Measurements from ENCODE around the gene FRMD3.

FRMD3 gene

DNA sequence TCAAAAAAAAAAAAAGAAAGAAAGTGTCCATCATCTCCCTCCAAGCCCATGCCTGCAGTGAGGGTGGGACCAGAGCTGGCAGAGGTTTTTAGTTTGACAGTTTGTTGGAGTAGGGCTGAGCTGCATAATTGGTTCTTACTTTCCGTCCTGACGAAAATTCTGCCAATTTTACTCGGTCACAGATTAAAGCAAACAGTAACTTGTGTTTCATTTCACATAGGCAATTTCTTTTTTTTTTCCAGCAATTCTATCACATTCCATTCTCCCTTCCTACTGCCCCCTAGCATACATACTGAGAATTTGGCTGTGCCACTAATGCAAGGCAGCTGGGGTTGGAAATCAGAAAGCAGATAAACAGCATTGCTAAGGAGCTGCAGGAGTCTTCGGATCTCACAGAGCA, 132.4 kb downstream of the FRMD3 start:
- no peak overlapping the region for H3K4me3 ChIP-seq
- in situ Hi-C loops (cut with MboI; ENCODE audit: low sequenced_read_pairs) = no loop called here
- no peaks in the 10 kb centered on the region for H3K4me1 ChIP-seq

DNA sequence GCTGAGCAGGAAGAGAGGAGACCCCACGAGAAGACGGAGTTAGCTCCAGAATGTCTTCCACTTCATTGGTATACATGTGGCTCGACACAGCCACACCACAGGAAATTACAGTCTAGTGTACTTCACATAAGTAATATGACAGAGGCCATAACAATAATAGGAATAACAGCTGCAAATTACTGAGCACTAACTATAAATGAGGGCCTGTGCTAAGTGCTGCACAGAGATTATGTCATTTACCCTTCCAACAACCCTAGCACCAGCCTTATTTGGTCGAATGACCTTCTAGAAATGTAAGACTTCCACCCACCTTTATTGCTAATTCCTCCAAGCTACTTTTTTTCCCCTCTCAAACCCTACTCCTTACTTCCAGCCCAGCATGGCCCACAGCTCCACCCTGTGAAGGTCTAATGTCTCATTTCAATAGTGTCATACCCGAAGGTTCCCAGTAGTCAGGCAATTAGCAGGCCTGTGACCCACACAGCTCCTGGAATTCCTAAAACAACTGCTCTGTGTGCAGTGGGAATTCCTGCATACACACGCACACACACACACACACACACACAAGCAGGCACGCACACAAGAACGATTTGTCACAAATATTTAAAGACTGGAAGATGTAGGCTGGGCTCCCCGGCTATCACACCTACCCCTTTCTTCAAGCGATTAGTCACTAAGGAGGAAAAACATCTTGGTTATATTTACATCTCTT, 134.5 kb downstream of the FRMD3 start:
- H3K27me3 ChIP-seq (ENCODE audit: low read depth) = no peaks in the 10 kb centered on the region
- no peaks in the 10 kb centered on the region for H3K4me1 ChIP-seq
- no peak for DNase-seq (ENCODE audit: low spot score in 2 of 2)
- no peak overlapping the region for H3K4me3 ChIP-seq
- no peaks in the 10 kb centered on the region for H3K9me3 ChIP-seq
- in situ Hi-C loops (cut with MboI; ENCODE audit: low sequenced_read_pairs) = no loop called here
- no peaks in the 10 kb centered on the region for H3K36me3 ChIP-seq (replicated peaks)

More for the DNA sequence above, 132.4 kb downstream of the FRMD3 start:
- no peak for DNase-seq (ENCODE audit: low spot score in 2 of 2)
- Histone ChIP-seq H3K36me3 (replicated peaks) (no peaks in the 10 kb centered on the region), H3K27me3 (ENCODE audit: low read depth) (no peaks in the 10 kb centered on the region), H3K9me3 (no peaks in the 10 kb centered on the region)

DNA sequence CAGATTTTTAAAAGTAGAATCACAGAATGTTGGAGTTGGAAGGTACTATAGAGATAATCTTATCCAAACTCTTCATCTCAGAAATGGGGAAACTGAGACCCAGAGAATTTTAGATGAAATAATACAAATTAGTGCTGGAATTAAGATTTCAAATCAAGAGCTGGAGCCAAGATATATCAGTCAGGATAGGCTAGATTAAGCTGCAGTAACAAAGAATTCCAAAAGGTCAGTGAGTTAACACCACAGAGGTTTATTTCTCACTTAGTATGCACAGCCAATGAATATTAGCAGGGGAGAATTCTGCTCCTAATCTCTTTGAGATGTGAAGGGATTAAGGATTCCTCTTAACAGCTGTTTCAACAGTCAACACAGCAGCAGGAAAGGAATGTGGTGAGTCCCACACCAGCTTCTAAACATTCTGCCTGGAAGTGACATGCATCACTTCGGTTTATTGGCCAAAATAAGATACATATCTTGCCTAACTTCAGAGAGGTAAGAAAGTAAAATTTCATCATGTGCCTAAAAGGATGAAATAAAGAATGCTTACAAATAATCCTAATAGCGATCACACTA, 136.8 kb downstream of the FRMD3 start:
- Histone ChIP-seq H3K4me3 (no peak overlapping the region), H3K4me1 (no peaks in the 10 kb centered on the region), H3K27me3 (ENCODE audit: low read depth) (no peaks in the 10 kb centered on the region), H3K9me3 (no peaks in the 10 kb centered on the region), H3K36me3 (replicated peaks) (no peaks in the 10 kb centered on the region)
- in situ Hi-C loops (cut with MboI; ENCODE audit: low sequenced_read_pairs) = no loop called here
- DNase-seq (ENCODE audit: low spot score in 2 of 2) = no peak

DNA sequence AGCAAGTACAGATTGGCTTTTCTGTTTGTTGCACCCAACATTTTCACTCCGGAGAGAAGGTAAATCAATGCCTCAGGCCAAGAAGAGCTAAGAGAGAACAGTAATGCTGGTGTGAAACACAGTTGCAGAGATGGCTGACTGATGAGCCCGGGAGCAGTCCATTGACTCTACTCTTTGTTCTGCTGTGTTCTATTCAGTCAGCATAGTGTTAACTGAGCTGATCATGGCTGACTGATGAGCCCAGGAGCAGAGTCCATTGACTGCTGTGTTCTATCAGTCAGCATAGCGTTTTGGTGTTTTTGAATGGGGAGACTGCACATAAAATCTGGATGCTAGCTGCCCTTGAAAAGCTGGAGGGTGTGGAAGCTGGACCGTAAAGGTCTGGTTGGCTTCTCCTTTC, 141.4 kb downstream of the FRMD3 start:
- Histone ChIP-seq H3K9me3 (no peaks in the 10 kb centered on the region), H3K36me3 (replicated peaks) (no peaks in the 10 kb centered on the region), H3K4me3 (no peak overlapping the region), H3K27me3 (ENCODE audit: low read depth) (no peaks in the 10 kb centered on the region), H3K4me1 (no peaks in the 10 kb centered on the region)
- in situ Hi-C loops (cut with MboI; ENCODE audit: low sequenced_read_pairs) = no loop called here
- DNase-seq (ENCODE audit: low spot score in 2 of 2) = no peak

DNA sequence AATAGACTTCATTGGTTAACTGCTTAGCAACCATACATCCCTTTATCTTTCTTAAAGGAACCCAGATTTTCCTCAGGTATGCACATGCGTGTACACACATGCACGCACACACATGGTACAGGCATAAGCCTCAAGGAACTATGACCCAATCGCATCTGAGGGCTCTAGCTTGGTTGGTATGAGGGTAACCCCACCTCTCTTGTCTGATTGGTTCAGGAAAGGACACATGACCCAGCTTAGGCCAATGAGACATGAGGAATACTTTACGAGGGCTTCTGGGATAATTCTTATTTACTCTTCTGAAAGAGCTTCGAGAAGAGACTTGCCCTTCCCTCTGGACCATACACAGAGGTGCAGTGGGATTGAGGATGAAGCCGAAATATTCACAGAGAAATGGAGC, 141.9 kb downstream of the FRMD3 start:
- Histone ChIP-seq H3K9me3 (no peaks in the 10 kb centered on the region), H3K4me1 (no peaks in the 10 kb centered on the region), H3K4me3 (no peak overlapping the region), H3K27me3 (ENCODE audit: low read depth) (no peaks in the 10 kb centered on the region), H3K36me3 (replicated peaks) (no peaks in the 10 kb centered on the region)
- in situ Hi-C loops (cut with MboI; ENCODE audit: low sequenced_read_pairs) = no loop called here
- no peak for DNase-seq (ENCODE audit: low spot score in 2 of 2)

DNA sequence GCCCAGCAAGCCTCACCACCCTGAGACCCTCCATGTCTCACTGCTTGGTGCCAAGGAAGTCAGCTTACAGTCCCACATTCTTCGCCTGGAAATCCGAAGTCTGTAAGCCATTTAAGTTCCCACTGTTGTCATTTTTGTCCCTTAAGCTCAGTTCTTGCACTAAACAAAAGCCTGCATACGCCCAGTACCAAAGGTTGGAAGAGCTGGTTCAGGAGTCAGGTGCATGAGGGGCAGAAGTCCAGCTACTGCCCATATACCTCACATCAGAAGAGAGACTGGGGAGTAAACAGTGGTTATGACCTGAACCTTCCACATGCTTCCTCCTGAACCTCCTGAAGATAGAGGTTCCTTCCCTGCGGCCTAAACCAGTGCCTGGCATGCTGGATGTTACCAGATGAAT, 146.0 kb downstream of the FRMD3 start:
- in situ Hi-C loops (cut with MboI; ENCODE audit: low sequenced_read_pairs) = no loop called here
- no peaks in the 10 kb centered on the region for H3K4me1 ChIP-seq

DNA sequence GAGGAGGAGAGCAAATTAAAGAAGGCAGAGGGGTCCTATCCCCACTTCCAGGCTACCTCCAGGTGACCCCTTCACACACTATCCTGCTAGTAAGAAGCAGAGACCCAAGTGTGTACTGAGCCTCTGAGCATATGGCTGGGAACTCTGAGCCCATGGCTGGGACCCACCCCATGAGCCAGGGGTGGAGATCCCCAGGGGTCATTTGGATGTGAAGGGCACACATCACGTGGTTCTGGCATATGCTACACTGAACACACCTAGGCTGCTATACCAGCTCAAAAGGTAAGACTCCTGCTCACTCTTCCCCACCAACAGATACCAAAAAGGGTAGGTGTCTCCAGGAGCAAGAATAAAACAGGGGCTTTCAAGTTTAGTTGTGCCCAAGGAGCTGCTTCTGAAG, 149.9 kb downstream of the FRMD3 start:
- in situ Hi-C loops (cut with MboI; ENCODE audit: low sequenced_read_pairs) = no loop called here
- no peak overlapping the region for H3K4me3 ChIP-seq
- no peaks in the 10 kb centered on the region for H3K36me3 ChIP-seq (replicated peaks)
- H3K27me3 ChIP-seq (ENCODE audit: low read depth) = no peaks in the 10 kb centered on the region
- no peak for DNase-seq (ENCODE audit: low spot score in 2 of 2)
- H3K9me3 ChIP-seq = no peaks in the 10 kb centered on the region
- H3K4me1 ChIP-seq = no peaks in the 10 kb centered on the region

More for the DNA sequence above, 146.0 kb downstream of the FRMD3 start:
- no peaks in the 10 kb centered on the region for H3K27me3 ChIP-seq (ENCODE audit: low read depth)
- no peak overlapping the region for H3K4me3 ChIP-seq
- H3K9me3 ChIP-seq = no peaks in the 10 kb centered on the region
- no peaks in the 10 kb centered on the region for H3K36me3 ChIP-seq (replicated peaks)
- DNase-seq (ENCODE audit: low spot score in 2 of 2) = no peak

DNA sequence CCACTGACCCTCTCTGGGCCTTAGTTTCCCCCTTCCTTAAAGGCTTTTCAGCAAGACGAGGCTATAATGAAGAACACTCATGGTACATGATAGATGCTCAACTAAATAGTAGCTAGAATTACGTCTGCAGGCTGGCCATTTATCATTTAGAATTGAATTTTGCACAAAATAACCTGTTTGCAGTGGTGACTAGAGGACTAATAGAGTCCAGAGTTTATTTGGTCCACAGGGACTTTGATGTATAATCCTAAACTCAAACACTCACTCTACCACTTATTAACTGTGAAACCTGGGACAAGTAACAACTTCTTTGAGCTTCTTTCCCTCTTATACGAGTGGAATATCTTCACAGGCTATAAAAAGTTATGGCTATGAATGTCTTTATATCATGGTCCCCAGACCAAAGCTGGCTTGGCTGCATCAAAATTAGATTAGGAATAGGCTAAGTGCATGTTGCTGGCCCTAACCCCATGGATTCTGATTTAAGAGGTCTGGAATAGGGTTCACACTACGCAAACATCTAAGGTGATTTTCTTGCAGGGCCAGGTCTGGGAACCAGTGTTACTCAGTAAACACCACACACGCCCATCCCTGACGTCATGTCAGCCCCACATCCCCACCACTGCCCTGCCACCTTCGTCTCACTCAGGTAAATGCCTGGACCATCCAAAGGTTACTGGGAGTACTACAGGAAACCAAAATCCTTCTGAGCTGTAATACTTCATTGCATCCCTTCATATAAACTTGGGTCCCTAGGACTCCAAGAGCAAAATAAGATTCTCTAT, 150.6 kb downstream of the FRMD3 start:
- H3K4me3 ChIP-seq = no peak overlapping the region
- in situ Hi-C loops (cut with MboI; ENCODE audit: low sequenced_read_pairs) = no loop called here
- DNase-seq (ENCODE audit: low spot score in 2 of 2) = no peak
- no peaks in the 10 kb centered on the region for H3K4me1 ChIP-seq
- no peaks in the 10 kb centered on the region for H3K9me3 ChIP-seq
- no peaks in the 10 kb centered on the region for H3K36me3 ChIP-seq (replicated peaks)
- H3K27me3 ChIP-seq (ENCODE audit: low read depth) = no peaks in the 10 kb centered on the region

DNA sequence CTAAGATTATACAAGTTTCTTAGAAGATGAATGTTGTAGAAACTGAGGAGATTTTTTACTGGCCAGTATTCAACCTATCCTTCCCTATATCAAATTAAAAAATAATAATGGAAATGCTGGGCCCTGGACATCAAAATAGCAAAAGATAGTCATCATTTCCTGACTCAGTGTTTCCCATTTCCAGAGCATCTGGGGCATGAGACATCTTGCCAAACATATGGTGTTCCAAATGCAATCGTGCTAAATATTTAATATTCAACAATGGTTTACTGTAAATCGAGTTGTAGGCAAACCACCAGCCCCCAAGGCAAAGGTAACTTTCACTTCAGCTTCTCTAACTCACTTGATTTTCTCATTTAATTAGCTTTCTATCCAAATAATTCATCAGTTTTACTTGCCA, 152.9 kb downstream of the FRMD3 start:
- in situ Hi-C loops (cut with MboI; ENCODE audit: low sequenced_read_pairs) = no loop called here
- DNase-seq (ENCODE audit: low spot score in 2 of 2) = no peak
- H3K36me3 ChIP-seq (replicated peaks) = no peaks in the 10 kb centered on the region

DNA sequence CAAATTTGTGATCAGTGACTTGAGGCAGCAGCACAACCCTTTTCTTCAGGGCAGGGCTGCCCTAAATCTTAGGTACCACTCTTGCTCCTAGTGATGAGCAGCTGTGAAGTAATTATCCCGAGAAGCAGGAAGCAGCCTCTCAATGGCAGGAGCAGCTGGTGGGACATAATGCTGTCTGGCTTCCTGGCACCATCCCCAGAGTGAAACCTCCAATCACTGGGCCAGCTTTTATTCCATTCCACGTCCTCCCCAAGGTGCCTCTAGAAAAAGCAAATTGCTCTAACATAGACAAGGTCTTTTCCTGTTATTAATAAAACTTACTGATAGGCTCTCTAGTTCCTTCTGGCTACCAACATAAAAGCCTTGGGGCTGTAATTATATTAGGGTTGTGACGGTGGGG, 154.0 kb downstream of the FRMD3 start:
- Histone ChIP-seq H3K4me1 (no peaks in the 10 kb centered on the region), H3K36me3 (replicated peaks) (no peaks in the 10 kb centered on the region), H3K4me3 (no peak overlapping the region), H3K9me3 (no peaks in the 10 kb centered on the region), H3K27me3 (ENCODE audit: low read depth) (no peaks in the 10 kb centered on the region)
- no peak for DNase-seq (ENCODE audit: low spot score in 2 of 2)
- in situ Hi-C loops (cut with MboI; ENCODE audit: low sequenced_read_pairs) = no loop called here

More for the DNA sequence above, 152.9 kb downstream of the FRMD3 start:
- Histone ChIP-seq H3K4me3 (no peak overlapping the region), H3K27me3 (ENCODE audit: low read depth) (no peaks in the 10 kb centered on the region), H3K9me3 (no peaks in the 10 kb centered on the region), H3K4me1 (no peaks in the 10 kb centered on the region)

DNA sequence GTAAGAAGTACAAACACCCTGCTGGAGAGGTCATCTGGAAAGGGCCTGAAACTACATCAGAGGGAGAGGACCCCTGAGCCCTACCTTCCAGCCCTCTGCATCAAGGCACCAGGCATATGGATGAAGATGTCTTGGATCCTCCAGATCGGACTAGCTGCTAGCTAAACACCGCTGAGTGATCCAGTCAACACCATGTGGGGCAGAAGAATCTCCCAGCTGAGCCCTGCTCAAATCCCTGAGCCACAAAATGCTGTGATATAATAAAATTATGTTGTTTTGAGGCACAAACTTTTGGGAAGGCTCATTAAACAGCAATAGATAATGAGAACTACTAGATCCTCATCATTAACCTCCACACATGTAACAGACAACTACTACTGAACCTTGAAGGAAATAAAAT, 155.2 kb downstream of the FRMD3 start:
- Histone ChIP-seq H3K4me1 (no peaks in the 10 kb centered on the region), H3K36me3 (replicated peaks) (no peaks in the 10 kb centered on the region), H3K9me3 (no peaks in the 10 kb centered on the region), H3K27me3 (ENCODE audit: low read depth) (no peaks in the 10 kb centered on the region), H3K4me3 (no peak overlapping the region)
- in situ Hi-C loops (cut with MboI; ENCODE audit: low sequenced_read_pairs) = no loop called here
- DNase-seq (ENCODE audit: low spot score in 2 of 2) = no peak

DNA sequence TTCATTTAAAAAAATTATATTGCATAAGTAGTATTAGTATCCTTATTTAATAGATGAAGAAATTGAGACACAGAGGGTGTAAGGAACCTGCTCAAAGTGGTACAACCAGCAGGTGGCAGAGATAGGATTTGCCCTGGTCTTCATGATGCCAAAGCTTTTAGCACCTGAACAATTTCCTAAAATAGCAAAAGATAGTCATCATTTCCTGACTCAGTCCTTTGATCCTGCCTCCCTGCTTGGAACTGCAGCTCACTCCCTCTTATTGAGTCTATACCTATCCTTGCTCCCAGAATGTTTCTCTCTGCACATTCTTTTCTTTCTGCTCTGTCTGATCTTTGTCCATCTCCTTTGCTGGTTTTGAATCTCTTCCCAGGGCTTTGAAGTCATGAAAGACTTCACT, 155.8 kb downstream of the FRMD3 start:
- Histone ChIP-seq H3K36me3 (replicated peaks) (no peaks in the 10 kb centered on the region), H3K4me1 (no peaks in the 10 kb centered on the region), H3K27me3 (ENCODE audit: low read depth) (no peaks in the 10 kb centered on the region), H3K9me3 (no peaks in the 10 kb centered on the region), H3K4me3 (no peak overlapping the region)
- in situ Hi-C loops (cut with MboI; ENCODE audit: low sequenced_read_pairs) = no loop called here
- DNase-seq (ENCODE audit: low spot score in 2 of 2) = no peak

DNA sequence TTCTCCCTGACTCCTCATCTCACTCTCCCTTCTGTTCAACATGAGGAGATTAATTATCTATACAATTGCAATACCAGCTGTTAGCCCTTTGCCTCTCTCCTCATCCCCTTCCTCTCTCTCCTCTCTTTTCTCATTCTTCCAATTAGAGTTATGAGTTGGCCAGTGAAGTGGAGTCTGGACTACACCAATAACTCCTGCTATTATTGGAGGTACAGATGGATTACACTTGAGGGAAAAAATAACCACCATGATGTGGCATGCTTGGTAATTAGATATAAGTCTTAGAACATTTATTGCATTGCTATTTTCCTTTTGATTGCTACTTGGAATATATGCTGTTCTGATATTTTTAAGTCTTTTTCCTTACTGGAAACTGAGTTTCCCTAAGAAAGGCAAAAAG, 159.2 kb downstream of the FRMD3 start:
- Histone ChIP-seq H3K27me3 (ENCODE audit: low read depth) (no peaks in the 10 kb centered on the region), H3K36me3 (replicated peaks) (no peaks in the 10 kb centered on the region), H3K9me3 (no peaks in the 10 kb centered on the region), H3K4me3 (no peak overlapping the region), H3K4me1 (no peaks in the 10 kb centered on the region)
- in situ Hi-C loops (cut with MboI; ENCODE audit: low sequenced_read_pairs) = no loop called here
- DNase-seq (ENCODE audit: low spot score in 2 of 2) = no peak

DNA sequence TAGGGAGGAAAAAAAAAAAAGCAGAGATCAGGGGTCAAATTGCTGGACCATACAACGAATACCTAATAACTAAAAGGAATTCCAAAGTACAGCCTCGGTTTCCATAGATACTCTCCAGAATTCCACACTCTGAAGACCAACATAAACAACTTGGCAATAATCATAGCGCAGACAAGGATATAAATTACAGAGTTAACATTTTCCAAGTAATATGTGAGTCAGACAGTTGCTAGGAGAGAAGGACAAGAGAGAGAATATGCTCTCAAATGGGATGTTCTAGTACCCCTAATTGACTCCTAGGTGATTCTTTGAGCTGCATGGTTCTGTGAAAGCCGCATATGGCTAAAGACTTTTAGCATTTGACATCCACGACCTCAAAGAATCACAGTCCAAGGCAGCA, 165.2 kb downstream of the FRMD3 start:
- in situ Hi-C loops (cut with MboI; ENCODE audit: low sequenced_read_pairs) = no loop called here
- no peaks in the 10 kb centered on the region for H3K9me3 ChIP-seq
- no peak for DNase-seq (ENCODE audit: low spot score in 2 of 2)
- H3K4me3 ChIP-seq = no peak overlapping the region
- no peaks in the 10 kb centered on the region for H3K36me3 ChIP-seq (replicated peaks)
- H3K27me3 ChIP-seq (ENCODE audit: low read depth) = no peaks in the 10 kb centered on the region
- H3K4me1 ChIP-seq = no peaks in the 10 kb centered on the region

All from HAP-1 (cell line).